Hepatocyte (in vitro differentiated cells): ENCODE results near the gene ARRDC1. TPM values are rescaled to one million over a fixed set of nuclear protein-coding genes. Genes with fewer than 3 reads are reported as not detected.

Experiments
- DNase-seq: peaks from one replicate; pipeline ENCODE4 v3.0.0-alpha.2; 2016; ENCODE audit warnings: low spot score
- H2AFZ ChIP-seq: fragments of 200-600 bp; sonication (generic); 2 replicates; pipeline ENCODE4 v1.6.0; 2016; ENCODE audit warnings: antibody characterized with exemption, mild to moderate bottlenecking
- H3K27ac ChIP-seq: fragments of 200-600 bp; sonication (generic); 2 replicates; pipeline ENCODE4 v1.5.1; 2016; ENCODE audit warnings: mild to moderate bottlenecking
- H3K27me3 ChIP-seq: fragments of 200-600 bp; sonication (generic); 2 replicates; pipeline ENCODE4 v1.6.1; 2016
- H3K36me3 ChIP-seq: fragments of 200-600 bp; sonication (generic); replicated peaks from 2 replicates; pipeline ENCODE4 v1.5.1; 2016; ENCODE audit warnings: low read depth; ENCODE audit not compliant: insufficient read depth
- H3K4me1 ChIP-seq: fragments of 200-600 bp; sonication (generic); 2 replicates; pipeline ENCODE4 v1.5.1; 2016; ENCODE audit warnings: mild to moderate bottlenecking, moderate library complexity; ENCODE audit not compliant: insufficient read depth
- H3K4me2 ChIP-seq: fragments of 200-600 bp; sonication (generic); 2 replicates; pipeline ENCODE4 v1.6.0; 2016
- H3K4me3 ChIP-seq: fragments of 200-600 bp; sonication (generic); 2 replicates; pipeline ENCODE4 v1.5.1; 2016; ENCODE audit warnings: mild to moderate bottlenecking
- H3K79me2 ChIP-seq: fragments of 200-600 bp; sonication (generic); 2 replicates; pipeline ENCODE4 v1.6.0; 2017; ENCODE audit warnings: mild to moderate bottlenecking
- H3K9me2 ChIP-seq: fragments of 200-600 bp; sonication (generic); replicated peaks from 2 replicates; pipeline ENCODE4 v1.6.0; 2017; ENCODE audit warnings: mild to moderate bottlenecking; ENCODE audit not compliant: insufficient read depth
- H3K9me3 ChIP-seq: fragments of 200-600 bp; sonication (generic); 2 replicates; pipeline ENCODE4 v1.5.1; 2016; ENCODE audit warnings: low read depth, mild to moderate bottlenecking
- H4K20me1 ChIP-seq: fragments of 200-600 bp; sonication (generic); 2 replicates; pipeline ENCODE4 v1.6.0; 2016; ENCODE audit warnings: mild to moderate bottlenecking; ENCODE audit not compliant: insufficient read depth, poor library complexity, severe bottlenecking
- CTCF ChIP-seq: fragments of 200-600 bp; sonication (generic); IDR thresholded peaks from 2 replicates; pipeline ENCODE4 v1.5.1; 2016; ENCODE audit warnings: antibody characterized with exemption, mild to moderate bottlenecking; ENCODE audit not compliant: poor library complexity
- EZH2 ChIP-seq: fragments of 200-600 bp; sonication (generic); IDR thresholded peaks from 2 replicates; pipeline ENCODE4 v1.6.1; 2016; ENCODE audit warnings: antibody characterized with exemption, mild to moderate bottlenecking, borderline replicate concordance
- EZH2phosphoT487 ChIP-seq: fragments of 200-600 bp; sonication (generic); IDR thresholded peaks from one replicate; pipeline ENCODE4 v1.6.1; 2018; ENCODE audit warnings: antibody characterized with exemption, mild to moderate bottlenecking, low read depth, moderate library complexity; ENCODE audit not compliant: unreplicated experiment, severe bottlenecking
- WGBS: methylation state at CpG from one replicate; pipeline ENCODE4 v1.1.6; 2016; ENCODE audit warnings: low lambda C conversion rate; ENCODE audit errors: missing lambda C conversion rate; 5-methylcytosine and 5-hydroxymethylcytosine counted together
- polyA plus RNA-seq: library from polyadenylated mRNA; unstranded; fragments of >200 nt; fragmentation: Nextera tagmentation; extraction: Ambion mirVana; gene quantifications from 2 replicates; pipeline ENCODE4 v1.2.1, GENCODE V29; 2016
- total RNA-seq: library from RNA; depleted of rRNA; stranded (reverse); fragments of >200 nt; gene quantifications from 2 replicates; pipeline ENCODE4 v1.2.3, GENCODE V29; 2014

Gene ARRDC1
- total and polyA plus RNA-seq, 2 experiments from 2014 or later, result 62.7 to 102 TPM

GRCh38 chr9:137642892-137643291, 37.4 kb downstream of the ARRDC1 start:
- no peaks in the 10 kb centered on the region for H3K27me3 ChIP-seq

GRCh38 chr9:137643921-137644320, 38.4 kb downstream of the ARRDC1 start:
- no peaks in the 10 kb centered on the region for H3K9me2 ChIP-seq
- no peak overlapping the region for H2AFZ ChIP-seq
- no peaks in the 10 kb centered on the region for H3K9me3 ChIP-seq
- no peaks in the 10 kb centered on the region for H3K4me1 ChIP-seq
- no peaks in the 10 kb centered on the region for H3K36me3 ChIP-seq
- H4K20me1 ChIP-seq, result peaks cover 83% of the 10 kb centered on the region
- DNase-seq, result no peak
- WGBS, result 91% methylated on average over 14 of the region's 14 CpGs
- peaks cover 99% of the 10 kb centered on the region for H3K79me2 ChIP-seq
- no peak overlapping the region for H3K4me2 ChIP-seq
- TF ChIP-seq EZH2phosphoT487, result no peak
- no peak for TF ChIP-seq EZH2
- no peak for TF ChIP-seq CTCF
- no peak overlapping the region for H3K4me3 ChIP-seq
- no peak overlapping the region for H3K27ac ChIP-seq
- H3K27me3 ChIP-seq, result no peaks in the 10 kb centered on the region

More at GRCh38 chr9:137642892-137643291, 37.4 kb downstream of the ARRDC1 start:
- peaks cover 80% of the 10 kb centered on the region for H4K20me1 ChIP-seq
- 96% methylated on average over 5 of the region's 5 CpGs for WGBS
- H3K4me3 ChIP-seq, result no peak overlapping the region
- H3K27ac ChIP-seq, result no peak overlapping the region
- no peaks in the 10 kb centered on the region for H3K9me2 ChIP-seq
- H3K36me3 ChIP-seq, result no peaks in the 10 kb centered on the region
- DNase-seq, result no peak
- no peak overlapping the region for H3K4me2 ChIP-seq
- peaks cover 100% of the 10 kb centered on the region for H3K79me2 ChIP-seq
- TF ChIP-seq CTCF (no peak), EZH2phosphoT487 (no peak), EZH2 (no peak)
- H3K4me1 ChIP-seq, result no peaks in the 10 kb centered on the region
- H3K9me3 ChIP-seq, result no peaks in the 10 kb centered on the region
- H2AFZ ChIP-seq, result no peak overlapping the region

DNA sequence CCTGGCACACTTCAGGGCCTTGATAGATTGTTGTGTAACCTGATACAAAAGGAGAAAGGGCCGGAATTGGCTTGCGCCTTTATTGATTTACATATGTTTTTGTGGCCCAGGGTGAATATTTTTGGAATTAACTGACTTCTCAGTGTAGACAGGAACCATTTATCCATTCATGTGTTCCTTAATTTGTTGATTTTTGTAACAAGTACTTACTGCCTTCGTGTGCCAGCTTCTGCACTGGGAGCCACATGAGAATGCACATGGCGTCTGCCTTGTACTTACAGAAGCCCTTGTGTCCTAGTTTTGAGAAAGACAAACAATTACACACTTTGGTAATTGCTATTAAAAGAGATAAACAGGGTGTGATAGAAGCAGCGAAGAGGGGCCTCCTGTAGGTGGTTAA, 39.7 kb downstream of the ARRDC1 start:
- WGBS, result 93% methylated on average over 5 of the region's 5 CpGs
- Histone ChIP-seq H3K9me2 (no peaks in the 10 kb centered on the region), H3K36me3 (no peaks in the 10 kb centered on the region), H3K4me3 (no peak overlapping the region), H3K27me3 (no peaks in the 10 kb centered on the region), H2AFZ (no peak overlapping the region), H3K9me3 (no peaks in the 10 kb centered on the region), H4K20me1 (peaks cover 77% of the 10 kb centered on the region), H3K4me2 (no peak overlapping the region), H3K79me2 (peaks cover 99% of the 10 kb centered on the region), H3K27ac (no peak overlapping the region), H3K4me1 (no peaks in the 10 kb centered on the region)
- no peak for DNase-seq
- TF ChIP-seq EZH2 (no peak), EZH2phosphoT487 (no peak), CTCF (no peak)

GRCh38 chr9:137646341-137646740, 40.9 kb downstream of the ARRDC1 start:
- no peak overlapping the region for H3K4me3 ChIP-seq
- no peak overlapping the region for H3K4me2 ChIP-seq
- no peaks in the 10 kb centered on the region for H3K4me1 ChIP-seq
- H2AFZ ChIP-seq, result no peak overlapping the region
- no peak for DNase-seq
- 96% methylated on average over 13 of the region's 13 CpGs for WGBS
- H3K9me3 ChIP-seq, result no peaks in the 10 kb centered on the region
- H3K36me3 ChIP-seq, result no peaks in the 10 kb centered on the region
- no peaks in the 10 kb centered on the region for H3K9me2 ChIP-seq
- H3K27ac ChIP-seq, result no peak overlapping the region
- no peak for TF ChIP-seq EZH2phosphoT487
- TF ChIP-seq EZH2, result no peak
- TF ChIP-seq CTCF, result no peak
- H3K79me2 ChIP-seq, result peaks cover 99% of the 10 kb centered on the region
- no peaks in the 10 kb centered on the region for H3K27me3 ChIP-seq
- peaks cover 69% of the 10 kb centered on the region for H4K20me1 ChIP-seq
